H9 (cell line): ENCODE results near the gene ETFA. TPM values are rescaled to one million over a fixed set of nuclear protein-coding genes. Genes with fewer than 3 reads are reported as not detected.

Experiments
- DNase-seq: peaks from one replicate; pipeline ENCODE4 v3.0.0-alpha.2; 2017
- H2AFZ ChIP-seq: one replicate; pipeline ENCODE4 v1.6.1; 2013; ENCODE audit warnings: mild to moderate bottlenecking, low read length, control low read depth, moderate library complexity
- H2AK5ac ChIP-seq: 2 replicates; pipeline ENCODE4 v1.6.1; 2013; ENCODE audit warnings: low read length, control low read depth, mixed read lengths; ENCODE audit not compliant: insufficient read length
- H2BK120ac ChIP-seq: one replicate; pipeline ENCODE4 v1.6.1; 2013; ENCODE audit warnings: low read depth, mild to moderate bottlenecking, low read length, control low read depth, inconsistent platforms; ENCODE audit not compliant: poor library complexity, severe bottlenecking
- H2BK12ac ChIP-seq: 2 replicates; pipeline ENCODE4 v1.6.1; 2013; ENCODE audit warnings: low read length, control low read depth, mixed read lengths, low read depth; ENCODE audit not compliant: insufficient read length
- H2BK15ac ChIP-seq: 2 replicates; pipeline ENCODE4 v1.6.1; 2013; ENCODE audit warnings: low read depth, low read length, control low read depth
- H2BK20ac ChIP-seq: one replicate; pipeline ENCODE4 v1.6.1; 2013; ENCODE audit warnings: low read depth, mild to moderate bottlenecking, low read length, control low read depth, inconsistent platforms; ENCODE audit not compliant: poor library complexity, severe bottlenecking
- H2BK5ac ChIP-seq: 2 replicates; pipeline ENCODE4 v1.6.1; 2013; ENCODE audit warnings: low read length, control low read depth, mixed read lengths; ENCODE audit not compliant: insufficient read length
- H3K14ac ChIP-seq: 2 replicates; pipeline ENCODE4 v1.6.1; 2013; ENCODE audit warnings: low read length, control low read depth; ENCODE audit not compliant: insufficient read depth
- H3K18ac ChIP-seq: 2 replicates; pipeline ENCODE4 v1.6.1; 2013; ENCODE audit warnings: low read depth, mild to moderate bottlenecking, mixed read lengths, low read length, control low read depth; ENCODE audit not compliant: insufficient read length
- H3K23ac ChIP-seq: 2 replicates; pipeline ENCODE4 v1.6.1; 2013; ENCODE audit warnings: low read length, control low read depth, mixed read lengths, low read depth; ENCODE audit not compliant: insufficient read length
- H3K23me2 ChIP-seq: 2 replicates; pipeline ENCODE4 v1.6.1; 2013; ENCODE audit warnings: low read depth, mild to moderate bottlenecking, mixed read lengths, low read length, control low read depth; ENCODE audit not compliant: insufficient read length, poor library complexity, severe bottlenecking
- H3K27ac ChIP-seq: 2 replicates; pipeline ENCODE4 v1.5.1; 2013; ENCODE audit warnings: low read length, control low read depth, mixed read lengths, low read depth; ENCODE audit not compliant: insufficient read length
- H3K27me3 ChIP-seq: 2 replicates; pipeline ENCODE4 v1.6.1; 2013; ENCODE audit warnings: low read length, control low read depth, inconsistent platforms; ENCODE audit not compliant: insufficient read depth
- H3K4ac ChIP-seq: 2 replicates; pipeline ENCODE4 v1.6.1; 2013; ENCODE audit warnings: low read depth, mild to moderate bottlenecking, control low read depth, inconsistent platforms, low read length, moderate library complexity
- H3K4me1 ChIP-seq: 2 replicates; pipeline ENCODE4 v1.6.1; 2013; ENCODE audit warnings: low read length, control low read depth, inconsistent platforms; ENCODE audit not compliant: insufficient read depth
- H3K4me2 ChIP-seq: 2 replicates; pipeline ENCODE4 v1.6.1; 2013; ENCODE audit warnings: low read length, control low read depth, mixed read lengths; ENCODE audit not compliant: insufficient read length, insufficient read depth
- H3K56ac ChIP-seq: 2 replicates; pipeline ENCODE4 v1.6.1; 2013; ENCODE audit warnings: low read depth, mild to moderate bottlenecking, mixed read lengths, low read length, control low read depth; ENCODE audit not compliant: insufficient read length
- H3K79me1 ChIP-seq: 2 replicates; pipeline ENCODE4 v1.6.1; 2013; ENCODE audit warnings: low read depth, mild to moderate bottlenecking, moderate library complexity, low read length, control low read depth, inconsistent platforms; ENCODE audit not compliant: insufficient read depth, poor library complexity, severe bottlenecking
- H3K79me2 ChIP-seq: 2 replicates; pipeline ENCODE4 v1.6.1; 2013; ENCODE audit warnings: low read length, control low read depth, inconsistent platforms; ENCODE audit not compliant: insufficient read depth
- H3K9ac ChIP-seq: 2 replicates; pipeline ENCODE4 v1.6.1; 2013; ENCODE audit warnings: low read length, control low read depth, mixed read lengths; ENCODE audit not compliant: insufficient read length; ENCODE audit errors: extremely low read depth
- H3K9me3 ChIP-seq: one replicate; pipeline ENCODE4 v1.6.1; 2013; ENCODE audit warnings: low read depth, low read length, inconsistent platforms; ENCODE audit not compliant: control insufficient read depth
- H3T11ph ChIP-seq: one replicate; pipeline ENCODE4 v1.6.1; 2013; ENCODE audit warnings: mild to moderate bottlenecking, low read length, control low read depth, inconsistent platforms
- H4K20me1 ChIP-seq: one replicate; pipeline ENCODE4 v1.6.1; 2013; ENCODE audit not compliant: control insufficient read depth, insufficient read length, insufficient read depth
- H4K5ac ChIP-seq: 2 replicates; pipeline ENCODE4 v1.6.1; 2013; ENCODE audit warnings: low read depth, mild to moderate bottlenecking, mixed read lengths, low read length, control low read depth; ENCODE audit not compliant: insufficient read length
- H4K8ac ChIP-seq: replicated peaks from 2 replicates; pipeline ENCODE4 v1.6.1; 2013; ENCODE audit warnings: low read length, control low read depth, mixed read lengths, low read depth; ENCODE audit not compliant: insufficient read length
- H4K91ac ChIP-seq: 2 replicates; pipeline ENCODE4 v1.6.1; 2013; ENCODE audit warnings: low read depth, mild to moderate bottlenecking, moderate library complexity, mixed read lengths, low read length, control low read depth; ENCODE audit not compliant: insufficient read length
- H3K27ac Mint-ChIP-seq, 3 experiments: 2 replicates in 2 of 3; 3 replicates in 1 of 3; pipeline ENCODE4 v1.8.0; 2020 to 2021; ENCODE audit warnings: mixed read lengths in 3 of 3, mild to moderate bottlenecking in 1 of 3, moderate library complexity in 1 of 3
- H3K27me3 Mint-ChIP-seq: 2 replicates; pipeline ENCODE4 v1.8.0; 2021; ENCODE audit warnings: low read depth, mild to moderate bottlenecking, moderate library complexity, mixed read lengths
- H3K36me3 Mint-ChIP-seq, 3 experiments: 2 replicates in 2 of 3; 3 replicates in 1 of 3; pipeline ENCODE4 v1.8.0; 2020 to 2021; ENCODE audit warnings: low read depth in 3 of 3, mixed read lengths in 3 of 3; ENCODE audit not compliant: insufficient read depth in 1 of 3
- H3K4me1 Mint-ChIP-seq, 2 experiments: 2 replicates each; pipeline ENCODE4 v1.8.0; 2020; ENCODE audit warnings: mixed read lengths in 2 of 2
- H3K4me3 Mint-ChIP-seq, 2 experiments: 2 replicates in 1 of 2; 3 replicates in 1 of 2; pipeline ENCODE4 v1.8.0; 2020 to 2021; ENCODE audit warnings: mild to moderate bottlenecking in 2 of 2, mixed read lengths in 2 of 2, moderate library complexity in 1 of 2
- H3K9me3 Mint-ChIP-seq, 2 experiments: 2 replicates in 1 of 2; 3 replicates in 1 of 2; pipeline ENCODE4 v1.8.0; 2020; ENCODE audit warnings: mild to moderate bottlenecking in 2 of 2, mixed read lengths in 2 of 2, moderate library complexity in 1 of 2
- WGBS: extraction: QIAGEN DNeasy Blood & Tissue Kit; methylation state at CpG from one replicate; pipeline ENCODE4 v1.1.7; 2013; ENCODE audit warnings: missing lambda C conversion rate, low lambda C conversion rate, mixed read lengths; ENCODE audit not compliant: insufficient read length; ENCODE audit errors: extremely low coverage; 5-methylcytosine and 5-hydroxymethylcytosine counted together
- total RNA-seq: library from RNA; stranded (reverse); gene quantifications from 2 replicates; pipeline ENCODE4 v1.2.1, GENCODE V29; 2021
- TF ChIP-seq, protein P1 (sequence below): fragments of 200-600 bp; sonication (generic); conservative IDR thresholded peaks from 3 replicates; pipeline ENCODE4 v1.8.0; 2021; ENCODE audit warnings: antibody characterized with exemption, mild to moderate bottlenecking

ETFA gene
- total RNA-seq, 1 experiment from 2014 or later = 109 TPM

DNA sequence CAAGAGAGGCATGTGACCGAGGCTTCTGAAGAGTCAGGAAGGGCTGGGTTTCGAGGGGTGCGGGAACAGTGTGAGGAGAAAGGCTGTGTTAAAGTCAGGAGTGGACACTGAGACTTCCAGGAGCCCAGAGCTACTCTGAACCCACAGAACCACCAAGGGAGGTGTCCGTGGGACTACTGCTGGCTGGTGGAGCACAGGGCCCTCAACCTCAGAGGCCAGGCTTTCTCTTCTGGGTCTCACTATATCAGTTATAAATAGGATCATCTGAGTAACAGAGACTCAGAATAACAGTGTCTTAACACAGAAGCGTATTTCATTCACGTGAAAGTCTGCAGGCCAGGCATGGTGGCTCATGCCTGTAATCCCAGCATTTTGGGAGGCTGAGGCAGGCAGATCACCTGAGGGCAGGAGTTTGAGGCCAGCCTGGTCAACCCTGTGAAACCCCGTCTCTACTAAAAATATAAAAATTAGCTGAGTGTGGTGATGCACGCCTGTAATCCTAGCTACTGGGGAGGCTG, 137.9 kb downstream of the ETFA start:
- Mint-ChIP-seq H3K9me3 (no peaks in the 10 kb centered on the region), H3K27ac (0 out of 7 replicates have a peak overlapping the region, but pooled peaks of 1 of the 3 experiments have one; percentile 23), H3K27me3 (peaks cover 8% of the 10 kb centered on the region), H3K4me3 (no peak overlapping the region), H3K36me3 (no peaks in the 10 kb centered on the region; a peak in 1 of 7 replicates), H3K4me1 (peaks cover 15% of the 10 kb centered on the region in 2 experiments)
- H3K79me1 ChIP-seq = no peaks in the 10 kb centered on the region
- no peak overlapping the region for H3K56ac ChIP-seq
- H3K9ac ChIP-seq = no peak overlapping the region
- H4K20me1 ChIP-seq = peaks cover 3% of the 10 kb centered on the region
- H4K8ac ChIP-seq = no peak overlapping the region
- no peaks in the 10 kb centered on the region for H3K9me3 ChIP-seq
- no peak overlapping the region for H4K91ac ChIP-seq
- no peak overlapping the region for H3K4ac ChIP-seq
- H2BK5ac ChIP-seq = no peak overlapping the region
- no CpG with 5 or more reads among the region's 8 CpGs for WGBS
- H2BK15ac ChIP-seq = no peak overlapping the region
- H3T11ph ChIP-seq = no peak overlapping the region
- H3K79me2 ChIP-seq = no peaks in the 10 kb centered on the region
- H3K4me1 ChIP-seq = no peaks in the 10 kb centered on the region; the same call in 1 of the 2 replicates
- no peak overlapping the region for H2AFZ ChIP-seq
- no peak overlapping the region for H2BK120ac ChIP-seq
- H3K14ac ChIP-seq = no peak overlapping the region
- H2BK12ac ChIP-seq = no peak overlapping the region
- H3K27ac ChIP-seq = no peak overlapping the region
- H3K27me3 ChIP-seq = no peaks in the 10 kb centered on the region
- no peak overlapping the region for H3K18ac ChIP-seq
- no peak overlapping the region for H2BK20ac ChIP-seq
- TF ChIP-seq, protein P1, sequence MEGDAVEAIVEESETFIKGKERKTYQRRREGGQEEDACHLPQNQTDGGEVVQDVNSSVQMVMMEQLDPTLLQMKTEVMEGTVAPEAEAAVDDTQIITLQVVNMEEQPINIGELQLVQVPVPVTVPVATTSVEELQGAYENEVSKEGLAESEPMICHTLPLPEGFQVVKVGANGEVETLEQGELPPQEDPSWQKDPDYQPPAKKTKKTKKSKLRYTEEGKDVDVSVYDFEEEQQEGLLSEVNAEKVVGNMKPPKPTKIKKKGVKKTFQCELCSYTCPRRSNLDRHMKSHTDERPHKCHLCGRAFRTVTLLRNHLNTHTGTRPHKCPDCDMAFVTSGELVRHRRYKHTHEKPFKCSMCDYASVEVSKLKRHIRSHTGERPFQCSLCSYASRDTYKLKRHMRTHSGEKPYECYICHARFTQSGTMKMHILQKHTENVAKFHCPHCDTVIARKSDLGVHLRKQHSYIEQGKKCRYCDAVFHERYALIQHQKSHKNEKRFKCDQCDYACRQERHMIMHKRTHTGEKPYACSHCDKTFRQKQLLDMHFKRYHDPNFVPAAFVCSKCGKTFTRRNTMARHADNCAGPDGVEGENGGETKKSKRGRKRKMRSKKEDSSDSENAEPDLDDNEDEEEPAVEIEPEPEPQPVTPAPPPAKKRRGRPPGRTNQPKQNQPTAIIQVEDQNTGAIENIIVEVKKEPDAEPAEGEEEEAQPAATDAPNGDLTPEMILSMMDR = no peak
- H3K4me2 ChIP-seq = no peak overlapping the region
- no peak overlapping the region for H3K23ac ChIP-seq
- no peaks in the 10 kb centered on the region for H3K23me2 ChIP-seq
- no peak overlapping the region for H2AK5ac ChIP-seq
- DNase-seq = no peak
- no peak overlapping the region for H4K5ac ChIP-seq
